ES-I3 (cell line): ENCODE measurements around the gene DNAL1.

Source experiments
- H3K36me3 ChIP-seq: 2 replicates; pipeline ENCODE4 v1.6.1; 2013; ENCODE audit warnings: mild to moderate bottlenecking, low read length, control low read depth, moderate library complexity; ENCODE audit not compliant: insufficient read depth
- H3K4me1 ChIP-seq: 2 replicates; pipeline ENCODE4 v1.6.1; 2013; ENCODE audit warnings: mild to moderate bottlenecking, control low read depth, low read length; ENCODE audit not compliant: insufficient read depth
- H3K9ac ChIP-seq: 2 replicates; pipeline ENCODE4 v1.6.1; 2013; ENCODE audit warnings: low read depth, mild to moderate bottlenecking, low read length, moderate library complexity
- H3K9me3 ChIP-seq: 2 replicates; pipeline ENCODE4 v1.6.1; 2013; ENCODE audit warnings: mild to moderate bottlenecking, low read length, moderate library complexity; ENCODE audit not compliant: control insufficient read depth, insufficient read depth

The DNAL1 gene

GRCh38 chr14:73731111-73731510, 86.3 kb downstream of the DNAL1 start:
- peaks cover 6% of the 10 kb centered on the region; the same call in 1 of the 2 replicates for H3K4me1 ChIP-seq
- H3K36me3 ChIP-seq, result peaks cover 6% of the 10 kb centered on the region; the same call in 1 of the 2 replicates
- H3K9ac ChIP-seq, result no peak overlapping the region
- no peaks in the 10 kb centered on the region for H3K9me3 ChIP-seq

GRCh38 chr14:73732006-73732405, 87.2 kb downstream of the DNAL1 start:
- H3K36me3 ChIP-seq, result peaks cover 3% of the 10 kb centered on the region; the same call in 1 of the 2 replicates
- peaks cover 3% of the 10 kb centered on the region; the same call in 1 of the 2 replicates for H3K4me1 ChIP-seq
- no peaks in the 10 kb centered on the region for H3K9me3 ChIP-seq
- H3K9ac ChIP-seq, result no peak overlapping the region

- H3K4me1 ChIP-seq, result peaks cover 14% of the 10 kb centered on the region; the same call in 1 of the 2 replicates
- no peaks in the 10 kb centered on the region for H3K36me3 ChIP-seq
- no peak overlapping the region for H3K9ac ChIP-seq
- no peaks in the 10 kb centered on the region for H3K9me3 ChIP-seq
These were observed 92.1 kb downstream of the DNAL1 start for GRCh38 chr14:73736842-73737241.

- H3K9ac ChIP-seq, result no peak overlapping the region
- H3K9me3 ChIP-seq, result no peaks in the 10 kb centered on the region
- peaks cover 25% of the 10 kb centered on the region for H3K4me1 ChIP-seq
- H3K36me3 ChIP-seq, result no peaks in the 10 kb centered on the region; the same call in 1 of the 2 replicates
These were observed 93.9 kb downstream of the DNAL1 start for GRCh38 chr14:73738518-73739173.

- H3K9ac ChIP-seq, result no peak overlapping the region
- no peaks in the 10 kb centered on the region; the same call in 1 of the 2 replicates for H3K36me3 ChIP-seq
- no peaks in the 10 kb centered on the region for H3K9me3 ChIP-seq
- peaks cover 27% of the 10 kb centered on the region for H3K4me1 ChIP-seq
These were observed 94.5 kb downstream of the DNAL1 start for GRCh38 chr14:73739174-73739898.

GRCh38 chr14:73739899-73740617, 95.3 kb downstream of the DNAL1 start:
- Histone ChIP-seq H3K4me1 (peaks cover 27% of the 10 kb centered on the region), H3K9ac (no peak overlapping the region), H3K36me3 (no peaks in the 10 kb centered on the region; the same call in 1 of the 2 replicates), H3K9me3 (no peaks in the 10 kb centered on the region)

GRCh38 chr14:73740618-73741326, 96.0 kb downstream of the DNAL1 start:
- Histone ChIP-seq H3K9me3 (no peaks in the 10 kb centered on the region), H3K36me3 (no peaks in the 10 kb centered on the region; the same call in 1 of the 2 replicates), H3K9ac (no peak overlapping the region), H3K4me1 (peaks cover 27% of the 10 kb centered on the region)

- H3K9ac ChIP-seq, result 0 out of 2 replicates have a peak overlapping the region, but pooled peaks have one; percentile 4
- H3K4me1 ChIP-seq, result peaks cover 30% of the 10 kb centered on the region
- no peaks in the 10 kb centered on the region; the same call in 1 of the 2 replicates for H3K36me3 ChIP-seq
- H3K9me3 ChIP-seq, result no peaks in the 10 kb centered on the region
These were observed 96.6 kb downstream of the DNAL1 start for GRCh38 chr14:73741386-73741875.

- H3K9me3 ChIP-seq, result no peaks in the 10 kb centered on the region
- 0 out of 2 replicates have a peak overlapping the region, but pooled peaks have one; percentile 4 for H3K9ac ChIP-seq
- peaks cover 36% of the 10 kb centered on the region for H3K4me1 ChIP-seq
- H3K36me3 ChIP-seq, result no peaks in the 10 kb centered on the region; the same call in 1 of the 2 replicates
These were observed 97.2 kb downstream of the DNAL1 start for GRCh38 chr14:73741876-73742519.

GRCh38 chr14:73742520-73743238, 97.9 kb downstream of the DNAL1 start:
- H3K4me1 ChIP-seq, result peaks cover 40% of the 10 kb centered on the region
- H3K9ac ChIP-seq, result no peak overlapping the region
- no peaks in the 10 kb centered on the region; the same call in 1 of the 2 replicates for H3K36me3 ChIP-seq
- H3K9me3 ChIP-seq, result no peaks in the 10 kb centered on the region

- H3K36me3 ChIP-seq, result no peaks in the 10 kb centered on the region; the same call in 1 of the 2 replicates
- H3K9ac ChIP-seq, result no peak overlapping the region
- peaks cover 40% of the 10 kb centered on the region for H3K4me1 ChIP-seq
- no peaks in the 10 kb centered on the region for H3K9me3 ChIP-seq
These were observed 98.7 kb downstream of the DNAL1 start for GRCh38 chr14:73743431-73743931.

GRCh38 chr14:73744175-73744867, 99.5 kb downstream of the DNAL1 start:
- H3K9me3 ChIP-seq, result no peaks in the 10 kb centered on the region
- H3K4me1 ChIP-seq, result peaks cover 40% of the 10 kb centered on the region
- no peaks in the 10 kb centered on the region; the same call in 1 of the 2 replicates for H3K36me3 ChIP-seq
- H3K9ac ChIP-seq, result no peak overlapping the region
